GM18502 (cell line): Measurements from ENCODE around the gene CCDC175.

Experiments used
- ATAC-seq: cut with Tn5 transposase; IDR thresholded peaks from one replicate; pipeline ENCODE4 v1.9.1; 2021; ENCODE audit warnings: mild to moderate bottlenecking; ENCODE audit not compliant: unreplicated experiment, poor library complexity

Gene CCDC175

GRCh38 chr14:59483819-59484638 lies 92.6 kb downstream of the CCDC175 start, which contains the start of the genes JKAMP and L3HYPDH:
JKAMP (plus strand) TSS chr14:59484517; CDS start chr14:59484590, 73 bp downstream.
L3HYPDH (minus strand) TSS chr14:59484408; CDS start chr14:59484316, 92 bp downstream.
- ATAC-seq = peak; percentile 90

GRCh38 chr14:59483363-59483762 lies 93.2 kb downstream of the CCDC175 start:
- ATAC-seq = no peak

- no peak for ATAC-seq
Measured at GRCh38 chr14:59482541-59483331, 93.9 kb downstream of the CCDC175 start.

GRCh38 chr14:59481871-59482540 lies 94.6 kb downstream of the CCDC175 start:
- no peak for ATAC-seq

- no peak for ATAC-seq
Measured at GRCh38 chr14:59481407-59481806, 95.2 kb downstream of the CCDC175 start.

- ATAC-seq = no peak
Measured at GRCh38 chr14:59480166-59480565, 96.4 kb downstream of the CCDC175 start.

- ATAC-seq = no peak
Measured at GRCh38 chr14:59478540-59478939, 98.1 kb downstream of the CCDC175 start.

- ATAC-seq = no peak
Measured at GRCh38 chr14:59475709-59476108, 100.9 kb downstream of the CCDC175 start.

GRCh38 chr14:59474172-59474571 lies 102.4 kb downstream of the CCDC175 start:
- no peak for ATAC-seq

- ATAC-seq = peak; percentile 49
Measured at GRCh38 chr14:59465316-59466135, 111.1 kb downstream of the CCDC175 start, which contains the start of gene GPR135. GPR135 (minus strand) TSS chr14:59465380; CDS start chr14:59465226, 154 bp downstream.

GRCh38 chr14:59464486-59465315 lies 111.9 kb downstream of the CCDC175 start:
- ATAC-seq = peak; percentile 78

- peak; percentile 2 for ATAC-seq
Measured at GRCh38 chr14:59463787-59464485, 112.7 kb downstream of the CCDC175 start.

GRCh38 chr14:59461891-59462290 lies 114.7 kb downstream of the CCDC175 start:
- no peak for ATAC-seq

GRCh38 chr14:59460378-59460777 lies 116.2 kb downstream of the CCDC175 start:
- ATAC-seq = no peak

- no peak for ATAC-seq
Measured at GRCh38 chr14:59458486-59458885, 118.1 kb downstream of the CCDC175 start.

- no peak for ATAC-seq
Measured at GRCh38 chr14:59455411-59455810, 121.2 kb downstream of the CCDC175 start.
